Osteocyte (in vitro differentiated cells): ENCODE data around the gene TRIM26. TPM values are rescaled to one million over a fixed set of nuclear protein-coding genes. Genes with fewer than 3 reads are reported as not detected.
A peak's percentile ranks its signal among the peaks of the same experiment; 100 is the strongest.
"Not testable (repeated sequence)": the region's sequence is repeated elsewhere in the genome, so short reads cannot be mapped to it uniquely, and the experiment has no call there.

Experiments used
- DNase-seq: peaks from one replicate; pipeline ENCODE4 v3.0.0; 2021; ENCODE audit warnings: mixed read lengths; ENCODE audit not compliant: unreplicated experiment; ENCODE audit errors: extremely low spot score
- H3K27ac Mint-ChIP-seq: one replicate; pipeline ENCODE4 v1.8.0; 2021; ENCODE audit warnings: mild to moderate bottlenecking, mixed read lengths; ENCODE audit not compliant: unreplicated experiment
- H3K27me3 Mint-ChIP-seq: one replicate; pipeline ENCODE4 v1.8.0; 2021; ENCODE audit warnings: mixed read lengths; ENCODE audit not compliant: unreplicated experiment
- H3K36me3 Mint-ChIP-seq: one replicate; pipeline ENCODE4 v1.8.0; 2021; ENCODE audit warnings: mixed read lengths; ENCODE audit not compliant: unreplicated experiment
- H3K4me1 Mint-ChIP-seq: one replicate; pipeline ENCODE4 v1.8.0; 2021; ENCODE audit warnings: mixed read lengths; ENCODE audit not compliant: unreplicated experiment
- H3K4me3 Mint-ChIP-seq: one replicate; pipeline ENCODE4 v1.8.0; 2021; ENCODE audit warnings: mild to moderate bottlenecking, moderate library complexity, mixed read lengths; ENCODE audit not compliant: unreplicated experiment
- H3K9me3 Mint-ChIP-seq: one replicate; pipeline ENCODE4 v1.8.0; 2021; ENCODE audit warnings: mixed read lengths; ENCODE audit not compliant: unreplicated experiment
- CTCF ChIP-seq: fragments of 200-600 bp; sonication (generic); IDR thresholded peaks from 2 replicates; pipeline ENCODE4 v1.5.0; 2021; ENCODE audit warnings: antibody characterized with exemption, mild to moderate bottlenecking, moderate library complexity
- total RNA-seq: library from RNA; stranded (reverse); gene quantifications from 2 replicates; pipeline ENCODE4 v1.2.1, GENCODE V29; 2021

Gene TRIM26
- total RNA-seq, 1 donor from 2014 or later: 41.8 TPM

GRCh38 chr6:30227242-30227722 lies 14.1 kb upstream of the TRIM26 start:
- no peak for TF ChIP-seq CTCF
- peaks cover 4% of the 10 kb centered on the region for H3K36me3 Mint-ChIP-seq
- peaks cover 10% of the 10 kb centered on the region for H3K9me3 Mint-ChIP-seq
- DNase-seq: no peak
- no peaks in the 10 kb centered on the region for H3K4me1 Mint-ChIP-seq
- H3K27ac Mint-ChIP-seq: no peak overlapping the region
- no peak overlapping the region for H3K4me3 Mint-ChIP-seq
- H3K27me3 Mint-ChIP-seq: peaks cover 3% of the 10 kb centered on the region

GRCh38 chr6:30223339-30223738 lies 10.1 kb upstream of the TRIM26 start:
- H3K4me3 Mint-ChIP-seq: no peak overlapping the region
- peaks cover 3% of the 10 kb centered on the region for H3K27me3 Mint-ChIP-seq
- H3K36me3 Mint-ChIP-seq: peaks cover 4% of the 10 kb centered on the region
- no peak overlapping the region for H3K27ac Mint-ChIP-seq
- H3K4me1 Mint-ChIP-seq: peaks cover 2% of the 10 kb centered on the region
- no peak for TF ChIP-seq CTCF
- DNase-seq: no peak
- peaks cover 10% of the 10 kb centered on the region for H3K9me3 Mint-ChIP-seq

DNA sequence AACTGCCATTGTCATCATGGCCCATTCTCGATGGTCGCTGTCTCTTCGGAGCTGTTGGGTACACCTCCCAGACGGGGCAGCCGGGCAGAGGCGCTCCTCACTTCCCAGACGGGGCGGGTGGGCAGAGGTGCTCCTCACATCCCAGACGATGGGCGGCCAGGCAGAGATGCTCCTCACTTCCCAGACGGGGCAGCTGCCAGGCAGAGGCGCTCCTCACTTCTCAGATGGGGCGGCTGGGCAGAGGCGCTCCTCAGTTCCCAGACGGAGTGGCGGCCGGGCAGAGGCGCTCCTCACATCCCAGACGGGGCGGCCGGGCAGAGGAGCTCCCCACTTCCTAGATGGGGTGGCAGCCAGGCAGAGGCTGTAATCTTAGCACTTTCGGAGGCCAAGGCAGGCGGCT lies 8.8 kb upstream of the TRIM26 start:
- DNase-seq, H3K9me3 Mint-ChIP-seq, H3K27me3 Mint-ChIP-seq, H3K36me3 Mint-ChIP-seq, H3K4me1 Mint-ChIP-seq, H3K27ac Mint-ChIP-seq, H3K4me3 Mint-ChIP-seq: not testable (repeated sequence)

- H3K36me3 Mint-ChIP-seq, H3K4me1 Mint-ChIP-seq, H3K4me3 Mint-ChIP-seq, H3K27ac Mint-ChIP-seq, DNase-seq, H3K9me3 Mint-ChIP-seq, H3K27me3 Mint-ChIP-seq: not testable (repeated sequence)
These were observed 8.2 kb upstream of the TRIM26 start for GRCh38 chr6:30221395-30221794.

DNA sequence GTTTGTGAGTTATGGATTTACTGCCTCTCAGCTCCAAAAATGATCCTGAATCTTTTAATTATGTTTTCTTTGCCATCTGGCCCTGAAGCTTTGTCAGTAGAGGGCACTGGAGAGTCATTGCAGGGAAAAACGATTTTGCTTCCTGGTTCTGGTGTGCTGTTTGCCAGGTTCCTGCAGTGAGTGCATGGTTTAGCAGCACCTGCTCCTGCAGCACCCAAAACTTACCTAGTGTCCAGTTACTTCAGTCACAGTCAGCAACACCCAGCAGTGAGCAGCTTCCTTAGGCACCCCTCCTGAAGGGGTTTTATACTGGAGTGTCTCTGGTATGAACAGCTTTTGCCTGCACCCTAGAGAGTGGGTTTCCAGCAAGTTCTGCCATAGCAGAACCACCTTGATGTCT lies 6.0 kb upstream of the TRIM26 start:
- H3K27me3 Mint-ChIP-seq: no peaks in the 10 kb centered on the region
- peak; percentile 91 for TF ChIP-seq CTCF
- DNase-seq: no peak

DNA sequence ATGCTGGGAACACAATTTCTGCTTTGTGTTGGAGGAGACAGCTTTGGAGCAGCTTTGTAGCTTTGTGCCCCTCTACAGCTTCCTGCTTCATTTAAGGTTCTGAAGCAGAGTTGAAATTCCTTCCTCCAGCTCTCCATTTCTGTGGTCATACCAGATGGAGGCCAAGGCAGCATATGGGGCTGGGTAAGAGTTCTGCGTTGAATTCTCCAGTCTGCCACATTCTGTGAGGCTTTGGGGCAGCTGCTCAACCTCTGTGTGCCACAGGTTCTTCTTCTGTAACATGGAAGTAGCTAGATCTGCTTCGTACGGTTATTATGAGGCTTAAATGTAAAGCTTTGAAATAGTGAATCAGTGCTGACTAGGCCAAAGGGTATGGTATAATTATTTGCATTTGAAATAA lies 2.9 kb upstream of the TRIM26 start:
- no peak for TF ChIP-seq CTCF
- no peaks in the 10 kb centered on the region for H3K27me3 Mint-ChIP-seq

More for the DNA sequence above, 6.0 kb upstream of the TRIM26 start:
- H3K27ac Mint-ChIP-seq: no peak overlapping the region
- peaks cover 4% of the 10 kb centered on the region for H3K36me3 Mint-ChIP-seq
- H3K4me1 Mint-ChIP-seq: peaks cover 10% of the 10 kb centered on the region
- H3K9me3 Mint-ChIP-seq: peaks cover 10% of the 10 kb centered on the region
- H3K4me3 Mint-ChIP-seq: no peak overlapping the region

More for the DNA sequence above, 2.9 kb upstream of the TRIM26 start:
- Mint-ChIP-seq H3K36me3 (peaks cover 2% of the 10 kb centered on the region), H3K27ac (no peak overlapping the region), H3K9me3 (no peaks in the 10 kb centered on the region), H3K4me3 (no peak overlapping the region), H3K4me1 (peaks cover 34% of the 10 kb centered on the region)
- DNase-seq: no peak
